Mesothelial cell of epicardium (in vitro differentiated cells): ENCODE results near the gene KIRREL1. TPM values are rescaled to one million over a fixed set of nuclear protein-coding genes. Genes with fewer than 3 reads are reported as not detected.
A peak's percentile ranks its signal among the peaks of the same experiment; 100 is the strongest.

Experiments used
- DNase-seq, 2 experiments: peaks; one replicate each; pipeline ENCODE4 v3.0.0; 2021; ENCODE audit warnings: low spot score in 2 of 2; ENCODE audit not compliant: unreplicated experiment in 2 of 2
- H3K27ac Mint-ChIP-seq: 2 replicates; pipeline ENCODE4 v1.8.0; 2021; ENCODE audit warnings: mixed read lengths
- H3K27me3 Mint-ChIP-seq: 2 replicates; pipeline ENCODE4 v1.8.0; 2021; ENCODE audit warnings: low read depth, mixed read lengths
- H3K36me3 Mint-ChIP-seq: 2 replicates; pipeline ENCODE4 v1.8.0; 2021; ENCODE audit warnings: mixed read lengths
- H3K4me1 Mint-ChIP-seq: 2 replicates; pipeline ENCODE4 v1.8.0; 2021; ENCODE audit warnings: mixed read lengths
- H3K4me3 Mint-ChIP-seq: 2 replicates; pipeline ENCODE4 v1.8.0; 2021; ENCODE audit warnings: mild to moderate bottlenecking, moderate library complexity, mixed read lengths
- H3K9me3 Mint-ChIP-seq: 2 replicates; pipeline ENCODE4 v1.8.0; 2021; ENCODE audit warnings: mixed read lengths
- CTCF ChIP-seq: fragments of 200-600 bp; sonication (generic); IDR thresholded peaks from one replicate; pipeline ENCODE4 v1.5.0; 2021; ENCODE audit warnings: antibody characterized with exemption; ENCODE audit not compliant: unreplicated experiment
- total RNA-seq: library from RNA; stranded (reverse); gene quantifications from 3 replicates; pipeline ENCODE4 v1.2.1, GENCODE V29; 2021

Gene KIRREL1
- total RNA-seq, 1 donor from 2014 or later, result 178 TPM

- TF ChIP-seq CTCF, result no peak
- Mint-ChIP-seq H3K4me3 (peak overlapping the region; percentile 40), H3K9me3 (no peaks in the 10 kb centered on the region), H3K4me1 (peaks cover 97% of the 10 kb centered on the region), H3K27me3 (no peaks in the 10 kb centered on the region), H3K27ac (peak overlapping the region; percentile 100), H3K36me3 (peaks cover 3% of the 10 kb centered on the region)
- DNase-seq, result no peak
These were observed 13.7 kb downstream of the KIRREL1 start for GRCh38 chr1:158007180-158007579.

GRCh38 chr1:158007667-158008386, 14.4 kb downstream of the KIRREL1 start:
- DNase-seq, result no peak
- H3K36me3 Mint-ChIP-seq, result peaks cover 3% of the 10 kb centered on the region
- no peaks in the 10 kb centered on the region for H3K9me3 Mint-ChIP-seq
- H3K27me3 Mint-ChIP-seq, result no peaks in the 10 kb centered on the region
- H3K4me1 Mint-ChIP-seq, result peaks cover 94% of the 10 kb centered on the region
- peak overlapping the region; percentile 40 for H3K4me3 Mint-ChIP-seq
- H3K27ac Mint-ChIP-seq, result peak overlapping the region; percentile 100
- TF ChIP-seq CTCF, result no peak

- peaks cover 93% of the 10 kb centered on the region for H3K4me1 Mint-ChIP-seq
- no peaks in the 10 kb centered on the region for H3K27me3 Mint-ChIP-seq
- H3K4me3 Mint-ChIP-seq, result peak overlapping the region; percentile 39
- peak overlapping the region; percentile 100 for H3K27ac Mint-ChIP-seq
- no peak for TF ChIP-seq CTCF
- no peak for DNase-seq
- peaks cover 3% of the 10 kb centered on the region for H3K36me3 Mint-ChIP-seq
- no peaks in the 10 kb centered on the region for H3K9me3 Mint-ChIP-seq
These were observed 15.2 kb downstream of the KIRREL1 start for GRCh38 chr1:158008630-158009029.

- H3K27me3 Mint-ChIP-seq, result no peaks in the 10 kb centered on the region
- DNase-seq, result no peak
- no peaks in the 10 kb centered on the region for H3K9me3 Mint-ChIP-seq
- peak overlapping the region; percentile 16 for H3K4me3 Mint-ChIP-seq
- H3K4me1 Mint-ChIP-seq, result peaks cover 93% of the 10 kb centered on the region
- peak overlapping the region; percentile 100 for H3K27ac Mint-ChIP-seq
- no peaks in the 10 kb centered on the region for H3K36me3 Mint-ChIP-seq
- TF ChIP-seq CTCF, result no peak
These were observed 18.3 kb downstream of the KIRREL1 start for GRCh38 chr1:158011714-158012113.

- TF ChIP-seq CTCF, result no peak
- Mint-ChIP-seq H3K27ac (peak overlapping the region; percentile 95), H3K4me3 (no peak overlapping the region), H3K36me3 (no peaks in the 10 kb centered on the region), H3K9me3 (no peaks in the 10 kb centered on the region), H3K27me3 (no peaks in the 10 kb centered on the region), H3K4me1 (peaks cover 91% of the 10 kb centered on the region)
- DNase-seq, result no peak
These were observed 20.6 kb downstream of the KIRREL1 start for GRCh38 chr1:158013840-158014730.
